Stimulated activated CD8-positive, alpha-beta memory T cell treated with anti-CD3 and anti-CD28 coated beads, Interleukin-4, amount 100 ng/mL, for 48 hours (primary cell): ENCODE results near the gene RAPGEF2.
A peak's percentile ranks its signal among the peaks of the same experiment; 100 is the strongest.
"Not testable (repeated sequence)": the region's sequence is repeated elsewhere in the genome, so short reads cannot be mapped to it uniquely, and the experiment has no call there.

Experiments used
- DNase-seq: peaks from one replicate; pipeline ENCODE4 v3.0.0-alpha.2; 2020

Gene RAPGEF2

DNA sequence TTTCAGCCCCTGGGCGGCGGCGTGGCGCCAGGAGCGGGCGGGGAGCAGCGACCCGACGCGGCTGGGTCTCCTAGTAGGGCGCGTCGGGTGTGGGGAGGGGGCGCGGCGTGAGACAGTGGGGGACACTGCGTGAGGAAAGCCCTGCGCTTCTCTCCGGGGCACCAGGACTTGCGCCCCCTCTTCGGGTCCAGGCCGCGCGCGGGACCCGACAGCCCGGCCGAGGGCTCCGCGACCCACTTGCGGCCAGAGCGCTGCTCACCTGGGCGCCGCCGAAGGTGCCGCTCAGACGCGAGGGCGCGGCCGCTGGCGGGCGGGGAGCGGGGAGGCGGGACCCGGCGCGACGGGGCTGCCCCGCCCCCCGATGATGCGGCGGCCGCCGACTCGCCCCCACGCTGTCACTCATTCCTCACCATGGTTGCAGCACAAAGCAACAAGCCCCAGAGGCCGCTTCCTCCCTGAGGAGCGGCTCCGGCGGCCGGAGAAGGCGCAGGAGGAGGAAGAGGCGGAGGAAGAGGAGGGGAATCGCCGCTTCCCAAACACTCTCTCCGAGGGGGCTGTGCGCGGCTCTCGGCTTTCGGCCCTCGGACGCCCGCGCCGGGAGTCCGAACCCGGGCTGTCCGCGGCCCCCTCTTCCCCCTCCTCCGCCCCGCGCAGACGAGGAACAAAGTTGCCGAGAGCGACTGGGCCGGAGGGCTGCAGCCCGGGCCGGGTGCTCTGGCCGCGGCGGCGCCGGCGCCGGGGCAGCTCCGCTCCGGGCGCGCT, at the start of gene RAPGEF2:
RAPGEF2 (plus strand) TSS at position 458 of the 762 bp plus-strand sequence. CDS start 1,084 bp downstream, outside the sequence.
- peak; percentile 89 for DNase-seq

DNA sequence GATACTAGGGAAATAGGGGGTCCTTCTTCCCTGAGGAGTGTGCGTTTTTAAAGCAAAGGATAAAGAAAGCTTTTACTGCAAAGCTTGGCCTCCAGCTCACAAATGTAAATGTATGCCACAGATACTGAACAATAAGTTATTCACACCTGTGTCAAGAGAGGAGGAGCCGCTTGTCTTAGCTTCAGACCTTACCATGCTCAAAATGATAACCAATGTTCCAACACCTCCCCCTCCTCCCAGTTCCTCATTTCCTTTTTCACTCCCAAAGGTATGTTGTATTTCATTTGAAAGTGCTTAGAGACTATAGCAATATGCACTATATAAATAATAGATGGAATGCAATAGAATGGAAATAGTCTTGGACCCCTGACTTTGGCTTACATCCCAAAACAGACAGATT, 47.0 kb upstream of the RAPGEF2 start:
- no peak for DNase-seq

GRCh38 chr4:159060161-159060560, 42.7 kb upstream of the RAPGEF2 start:
- no peak for DNase-seq

- DNase-seq, result no peak
Measured at GRCh38 chr4:159062381-159062780, 40.5 kb upstream of the RAPGEF2 start.

GRCh38 chr4:159065513-159066240, 37.2 kb upstream of the RAPGEF2 start:
- DNase-seq, result no peak

GRCh38 chr4:159068139-159068538, 34.7 kb upstream of the RAPGEF2 start:
- not testable (repeated sequence) for DNase-seq

DNA sequence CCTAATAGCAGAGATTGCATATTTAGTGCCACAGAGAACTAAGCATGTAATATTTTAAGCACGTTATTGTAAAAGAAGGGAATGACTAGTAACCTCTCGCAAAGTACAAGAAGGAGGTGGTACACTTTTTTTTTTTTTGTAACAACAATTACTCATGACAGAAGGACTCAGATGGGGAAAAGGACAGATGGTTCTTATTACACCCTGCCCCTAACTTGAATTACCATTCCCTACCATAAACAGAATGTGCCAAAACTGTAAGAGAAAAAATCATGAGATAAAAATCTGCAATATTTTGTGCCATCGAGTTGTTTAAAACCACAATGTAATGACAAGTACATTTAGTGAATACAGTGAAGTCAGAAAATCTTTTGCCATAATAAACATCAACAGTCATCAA, 33.0 kb upstream of the RAPGEF2 start:
- no peak for DNase-seq

DNA sequence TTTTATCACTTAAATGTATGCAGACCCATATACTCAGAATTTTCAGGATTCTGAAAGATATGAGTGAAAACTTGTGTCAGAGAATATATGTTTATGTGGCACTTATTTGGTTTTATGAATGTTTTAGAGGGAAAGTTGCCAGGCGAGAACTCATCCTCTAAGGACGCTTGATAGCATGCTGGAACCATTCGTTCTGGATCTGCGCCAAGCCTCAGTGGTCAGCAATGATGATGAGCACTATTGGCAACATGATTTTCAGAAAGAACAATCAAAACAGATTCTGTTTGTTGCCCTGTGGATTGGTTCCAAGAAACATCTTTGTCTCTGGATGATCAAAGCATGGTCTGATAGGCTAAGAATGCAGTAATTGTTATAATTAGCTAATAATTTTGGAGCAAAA, 32.1 kb upstream of the RAPGEF2 start:
- no peak for DNase-seq

GRCh38 chr4:159071178-159071968, 31.5 kb upstream of the RAPGEF2 start:
- no peak for DNase-seq

- DNase-seq, result no peak
Measured at GRCh38 chr4:159071969-159072765, 30.7 kb upstream of the RAPGEF2 start.

- DNase-seq, result no peak
Measured at GRCh38 chr4:159075531-159075932, 27.3 kb upstream of the RAPGEF2 start.

GRCh38 chr4:159077018-159077417, 25.9 kb upstream of the RAPGEF2 start:
- DNase-seq, result peak; percentile 34

- DNase-seq, result no peak
Measured at GRCh38 chr4:159077702-159078495, 25.0 kb upstream of the RAPGEF2 start.

- no peak for DNase-seq
Measured at GRCh38 chr4:159079074-159079473, 23.8 kb upstream of the RAPGEF2 start.

- no peak for DNase-seq
Measured at GRCh38 chr4:159086606-159087005, 16.3 kb upstream of the RAPGEF2 start.

- DNase-seq, result no peak
Measured at GRCh38 chr4:159090255-159090654, 12.6 kb upstream of the RAPGEF2 start.

DNA sequence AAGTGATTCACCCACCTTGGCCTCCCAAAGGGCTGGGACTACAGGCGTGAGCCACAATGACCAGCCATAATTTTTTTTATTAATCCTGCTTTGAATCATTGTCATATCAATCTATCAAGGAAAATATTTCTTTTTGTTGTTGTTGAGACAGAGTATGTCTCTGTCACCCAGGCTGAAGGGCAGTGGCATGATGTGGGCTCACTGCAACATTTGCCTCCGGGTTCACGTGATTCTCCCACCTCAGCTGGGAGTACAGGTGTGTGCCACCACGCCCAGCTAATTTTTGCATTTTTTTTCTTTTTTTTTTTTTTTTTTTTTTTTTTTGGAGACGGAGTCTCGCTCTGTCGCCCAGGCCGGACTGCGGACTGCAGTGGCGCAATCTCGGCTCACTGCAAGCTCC, 8.7 kb upstream of the RAPGEF2 start:
- not testable (repeated sequence) for DNase-seq

DNA sequence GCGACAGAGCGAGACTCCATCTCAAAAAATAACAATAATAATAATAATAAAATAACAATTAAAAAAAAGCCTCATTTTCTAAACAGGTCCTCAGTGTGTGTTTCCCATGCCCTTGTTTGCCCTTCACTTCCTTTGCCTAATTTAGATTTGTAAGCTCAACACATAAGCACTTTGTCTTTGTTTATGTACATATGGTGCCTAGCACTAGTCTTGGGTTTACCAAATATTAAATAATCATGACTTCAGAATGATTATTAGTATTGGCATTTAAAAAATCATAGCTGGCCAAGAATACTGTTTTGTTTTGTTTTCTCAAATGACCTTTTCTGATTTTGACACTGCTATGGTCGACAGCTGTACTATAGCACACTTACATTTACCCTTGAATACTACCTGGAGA, 6.4 kb upstream of the RAPGEF2 start:
- no peak for DNase-seq

DNA sequence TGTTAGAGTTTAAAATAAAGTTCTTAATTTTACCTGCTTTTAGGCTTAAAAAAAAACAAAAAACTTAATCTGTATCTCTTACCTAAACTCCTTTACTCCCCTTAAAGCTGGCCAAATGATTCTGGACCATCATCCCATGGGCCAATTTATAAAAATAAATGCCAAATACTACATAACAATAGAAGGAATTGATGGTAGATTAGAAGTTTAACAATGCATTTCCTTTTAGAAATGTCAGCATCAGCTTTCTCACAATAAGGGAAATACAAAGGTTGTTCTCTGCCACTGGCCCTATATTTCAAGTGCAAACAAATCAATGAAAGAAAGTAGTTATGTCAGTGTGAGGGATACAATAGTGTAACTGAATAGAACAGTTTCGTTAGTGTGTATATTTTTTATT, 5.7 kb upstream of the RAPGEF2 start:
- DNase-seq, result no peak

- DNase-seq, result no peak
Measured at GRCh38 chr4:159097785-159098184, 5.1 kb upstream of the RAPGEF2 start.

DNA sequence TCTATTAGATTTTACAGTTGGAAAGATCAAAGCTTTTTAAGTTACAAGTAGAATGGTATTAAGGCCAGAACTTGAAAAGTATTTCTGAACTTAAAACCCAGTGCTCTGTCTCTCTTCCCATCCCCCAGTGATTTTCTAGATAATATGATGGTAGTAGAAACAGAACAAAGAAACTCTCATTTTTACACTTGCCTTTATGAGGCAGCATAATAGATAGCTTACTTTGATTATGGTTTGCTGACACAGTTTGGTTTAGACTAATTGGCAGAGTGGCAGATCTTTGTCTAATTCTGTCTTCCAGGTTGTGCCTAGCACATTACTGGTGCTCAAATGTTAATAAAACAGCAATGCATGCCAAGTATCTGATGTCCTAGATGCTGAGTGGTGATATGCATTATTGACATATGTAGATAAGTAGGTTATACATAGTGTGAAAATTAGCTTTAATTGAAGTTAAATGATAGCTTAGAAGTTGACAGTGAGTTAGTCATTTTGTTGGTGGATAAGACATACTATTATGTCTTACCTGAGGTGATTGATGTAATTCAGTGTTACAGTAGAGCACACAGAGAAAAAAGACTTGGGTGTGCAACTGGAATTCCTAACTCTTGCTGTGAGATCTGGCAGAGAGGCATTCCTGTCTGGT, 4.3 kb upstream of the RAPGEF2 start:
- DNase-seq, result no peak
